GM18499 (cell line): ENCODE data around the gene TMEM86B.

Experiments
- ATAC-seq: cut with Tn5 transposase; IDR thresholded peaks from one replicate; pipeline ENCODE4 v1.9.1; 2021; ENCODE audit warnings: moderate number of reproducible peaks; ENCODE audit not compliant: insufficient read depth, unreplicated experiment

Gene TMEM86B

GRCh38 chr19:55186080-55186479, 42.5 kb downstream of the TMEM86B start:
- ATAC-seq: no peak

GRCh38 chr19:55181740-55182139, 46.8 kb downstream of the TMEM86B start:
- no peak for ATAC-seq

DNA sequence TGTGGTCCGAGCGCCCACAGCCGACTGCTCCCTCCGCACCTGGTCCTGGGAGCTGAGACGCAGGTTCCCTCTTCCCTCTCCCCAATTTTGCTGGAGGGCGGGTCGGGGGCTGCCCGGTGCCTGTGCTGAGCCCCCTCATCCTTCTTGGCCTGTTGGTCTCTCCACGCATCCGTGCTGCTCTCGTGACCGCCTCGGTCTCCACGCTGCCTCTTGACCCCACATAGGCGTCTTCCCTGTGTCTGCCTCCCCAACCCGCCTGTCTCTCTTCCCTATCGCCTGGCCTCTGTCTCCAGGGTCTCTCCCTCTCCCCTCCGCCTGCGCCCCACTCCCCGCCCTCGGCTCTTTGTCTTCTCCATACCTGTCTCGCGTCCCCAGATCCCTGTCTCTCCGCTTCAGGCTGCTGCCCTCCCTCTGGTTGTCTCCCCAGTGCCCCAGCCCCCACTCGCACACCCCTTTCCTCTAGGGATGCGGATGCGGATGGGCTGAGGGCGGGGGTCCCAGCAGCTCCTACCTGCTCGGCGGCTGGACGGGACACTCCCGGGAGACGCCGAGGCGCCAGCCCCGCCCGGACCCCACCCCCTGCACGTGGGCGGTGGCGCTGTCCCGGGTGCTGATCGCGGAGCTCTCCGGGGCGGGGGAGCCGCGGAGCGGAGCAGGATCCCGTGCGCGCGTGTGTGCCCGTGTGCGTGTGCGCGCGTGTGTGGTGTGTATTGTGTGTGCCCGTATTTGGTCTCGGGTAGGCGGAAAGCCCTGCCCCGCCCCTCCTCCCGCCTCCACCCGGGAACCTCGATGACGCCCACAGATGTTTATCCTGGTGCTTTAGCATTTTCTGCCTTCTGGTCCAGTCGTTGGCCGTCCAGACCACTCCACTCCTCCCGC, 48.7 kb downstream of the TMEM86B start, which contains the start of gene SYT5:
Gene SYT5 (minus strand): TSS at position 684 of the 879 bp plus-strand sequence. CDS start 1,248 bp downstream, outside the sequence.
- ATAC-seq: no peak

GRCh38 chr19:55178781-55179599, 49.6 kb downstream of the TMEM86B start:
- ATAC-seq: no peak
